Duodenal mucosa (tissue), 2 donors: ENCODE data around the gene CFAP92.

Source experiments
- H3K27ac ChIP-seq: one replicate; pipeline ENCODE4 v1.7.0; 2013; ENCODE audit warnings: low read depth, low read length
- H3K27me3 ChIP-seq, 2 donors: one replicate each; pipeline ENCODE4 v1.7.0; 2013; ENCODE audit warnings: low read length in 2 of 2, control low read depth in 1 of 2; ENCODE audit not compliant: insufficient read depth in 2 of 2, control insufficient read depth in 1 of 2
- H3K36me3 ChIP-seq, 2 donors: one replicate each; pipeline ENCODE4 v1.7.0; 2013; ENCODE audit warnings: low read length in 2 of 2, control low read depth in 1 of 2; ENCODE audit not compliant: insufficient read depth in 2 of 2, control insufficient read depth in 1 of 2
- H3K4me1 ChIP-seq, 2 donors: one replicate each; pipeline ENCODE4 v1.7.0; 2013; ENCODE audit warnings: low read length in 2 of 2, control low read depth in 1 of 2; ENCODE audit not compliant: insufficient read depth in 2 of 2, control insufficient read depth in 1 of 2
- H3K4me3 ChIP-seq, 2 donors: one replicate each; pipeline ENCODE4 v1.7.0; 2013; ENCODE audit warnings: low read length in 2 of 2, low read depth in 1 of 2
- H3K9ac ChIP-seq, 2 donors: one replicate each; pipeline ENCODE4 v1.7.0; 2013; ENCODE audit warnings: low read length in 2 of 2, low read depth in 1 of 2
- H3K9me3 ChIP-seq, 2 donors: one replicate each; pipeline ENCODE4 v1.7.0; 2013; ENCODE audit warnings: low read length in 2 of 2, control low read depth in 1 of 2; ENCODE audit not compliant: control insufficient read depth in 1 of 2

The CFAP92 gene, protein sequence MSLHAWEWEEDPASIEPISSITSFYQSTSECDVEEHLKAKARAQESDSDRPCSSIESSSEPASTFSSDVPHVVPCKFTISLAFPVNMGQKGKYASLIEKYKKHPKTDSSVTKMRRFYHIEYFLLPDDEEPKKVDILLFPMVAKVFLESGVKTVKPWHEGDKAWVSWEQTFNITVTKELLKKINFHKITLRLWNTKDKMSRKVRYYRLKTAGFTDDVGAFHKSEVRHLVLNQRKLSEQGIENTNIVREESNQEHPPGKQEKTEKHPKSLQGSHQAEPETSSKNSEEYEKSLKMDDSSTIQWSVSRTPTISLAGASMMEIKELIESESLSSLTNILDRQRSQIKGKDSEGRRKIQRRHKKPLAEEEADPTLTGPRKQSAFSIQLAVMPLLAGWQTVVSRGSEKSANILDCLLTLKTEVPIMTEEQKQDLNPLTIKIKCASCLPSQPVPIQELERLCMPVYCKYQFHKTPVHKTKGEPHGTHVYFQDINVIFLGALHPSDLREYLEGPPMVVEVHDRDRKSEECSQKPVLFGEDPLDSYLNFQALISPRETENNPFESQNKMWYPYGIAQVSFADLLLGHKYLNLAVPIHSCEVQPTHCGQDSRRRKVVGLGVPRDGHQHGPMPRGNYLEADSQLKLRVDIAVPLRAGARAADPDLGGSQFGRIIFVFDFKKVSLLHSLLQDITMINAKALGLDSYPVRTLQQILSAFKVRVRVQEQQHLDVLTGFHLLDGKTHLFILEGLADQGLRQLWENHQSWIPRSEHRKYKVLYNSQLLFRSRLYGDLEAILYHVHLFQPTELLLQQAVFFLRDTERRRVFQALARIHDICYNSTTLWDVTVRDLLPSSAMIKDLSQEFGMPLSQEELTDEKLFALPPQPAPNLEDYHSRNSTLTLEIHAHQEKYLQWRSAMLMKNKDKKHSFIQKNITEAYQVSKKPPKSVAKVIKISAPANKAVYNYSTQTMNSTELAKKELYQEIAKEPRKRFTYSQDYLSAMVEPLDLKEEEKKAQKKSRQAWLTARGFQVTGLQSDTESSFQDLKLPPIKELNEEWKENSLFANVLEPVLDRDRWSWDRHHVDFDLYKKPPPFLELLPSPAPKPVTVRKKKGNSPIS

DNA sequence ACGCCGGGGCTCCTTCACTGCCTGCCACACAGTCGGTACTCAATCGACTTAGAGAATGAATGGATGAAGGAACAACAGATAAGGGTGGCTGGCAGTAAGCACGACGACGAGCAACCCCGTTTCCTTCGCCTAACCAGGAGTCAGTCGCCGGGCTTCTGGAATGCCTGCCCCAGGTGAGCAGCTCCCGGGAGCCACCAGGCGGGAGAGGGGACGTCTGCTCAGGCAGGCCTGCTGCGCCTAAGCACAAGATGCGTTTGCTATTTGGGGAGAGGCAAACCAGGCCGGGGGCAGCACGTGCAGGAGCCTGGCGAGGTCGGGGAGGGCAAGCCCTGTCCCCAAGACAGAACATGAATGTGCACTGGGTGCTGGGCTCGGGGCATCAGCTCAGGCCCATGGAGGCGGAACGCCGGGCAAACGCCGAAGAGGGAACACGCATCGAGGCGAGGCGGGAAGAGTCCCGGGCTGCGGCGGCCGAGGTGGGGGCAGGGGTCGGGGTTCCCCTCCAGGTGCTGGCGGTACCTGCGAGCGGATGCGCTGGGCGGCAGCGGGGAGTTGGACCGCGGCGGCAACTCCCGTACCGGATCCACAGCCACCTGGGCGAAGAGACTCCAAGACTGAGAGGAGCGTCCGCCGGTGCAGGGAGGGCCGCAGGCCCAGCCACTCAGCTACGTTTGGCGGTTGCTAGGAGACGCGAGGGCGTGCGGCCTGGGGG, at the start of gene CFAP92:
CFAP92 (minus strand) TSS at position 616 of the 712 bp plus-strand sequence. CDS start 772 bp downstream, outside the sequence.
- H3K9me3 ChIP-seq = no peaks in the 10 kb centered on the region
- H3K27me3 ChIP-seq = peaks cover 15 to 19% of the 10 kb centered on the region in 2 donors
- H3K36me3 ChIP-seq = no peaks in the 10 kb centered on the region
- H3K27ac ChIP-seq = no peak within 1 kb of the TSS
- H3K9ac ChIP-seq = no peak within 1 kb of the TSS
- H3K4me1 ChIP-seq = peaks cover 15 to 18% of the 10 kb centered on the region in 2 donors
- H3K4me3 ChIP-seq = peak within 1 kb of the TSS; percentile 38 to 54

DNA sequence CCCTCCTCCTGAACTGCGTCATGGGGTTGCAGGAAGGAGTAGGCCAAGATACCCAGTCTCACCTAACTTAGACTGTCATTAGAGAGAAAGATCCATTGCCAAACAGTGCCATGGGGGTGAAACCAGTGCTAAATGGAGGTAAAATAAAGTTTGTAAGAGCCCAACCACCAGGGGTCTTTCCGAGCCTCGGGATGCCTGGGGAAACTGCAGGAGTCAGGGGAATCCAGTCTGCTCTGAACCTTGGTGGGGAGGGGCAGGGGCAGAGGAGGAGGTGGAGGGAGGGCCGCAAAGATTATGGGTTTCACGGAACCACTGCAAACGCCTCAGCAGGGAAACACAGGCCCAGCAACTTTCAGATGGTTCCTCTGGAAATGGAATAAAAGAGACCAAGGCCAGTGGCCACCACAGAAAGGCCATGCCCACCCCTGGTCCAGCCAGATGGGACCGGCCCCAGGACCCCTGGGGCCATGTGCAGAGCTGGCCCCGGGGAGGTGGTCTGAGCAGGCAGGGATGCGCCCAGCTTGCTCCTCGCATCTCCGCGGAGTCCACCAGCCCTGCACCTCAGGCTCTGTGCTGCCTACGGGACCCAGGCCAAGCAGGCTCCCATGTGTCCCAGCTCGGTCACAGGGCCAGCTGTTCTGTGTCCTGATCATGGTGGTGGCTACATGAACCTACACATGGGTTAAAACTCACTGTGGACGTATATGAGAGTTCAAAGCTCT, 46.9 kb upstream of the CFAP92 start:
- peaks cover 0 to under 1% of the 10 kb centered on the region in 2 donors for H3K4me1 ChIP-seq
- no peak overlapping the region for H3K4me3 ChIP-seq

GRCh38 chr3:129040039-129040336, 46.1 kb upstream of the CFAP92 start:
- no peak overlapping the region for H3K9ac ChIP-seq
- H3K27ac ChIP-seq = no peak overlapping the region
- no peaks in the 10 kb centered on the region for H3K9me3 ChIP-seq
- H3K4me3 ChIP-seq = no peak overlapping the region
- no peaks in the 10 kb centered on the region for H3K36me3 ChIP-seq
- no peaks in the 10 kb centered on the region for H3K4me1 ChIP-seq
- peaks cover 0 to 3% of the 10 kb centered on the region in 2 donors for H3K27me3 ChIP-seq

More for the DNA sequence above, 46.9 kb upstream of the CFAP92 start:
- no peaks in the 10 kb centered on the region for H3K9me3 ChIP-seq
- no peak overlapping the region for H3K27ac ChIP-seq
- H3K27me3 ChIP-seq = peaks cover 0 to 7% of the 10 kb centered on the region in 2 donors
- H3K36me3 ChIP-seq = no peaks in the 10 kb centered on the region
- H3K9ac ChIP-seq = no peak overlapping the region

DNA sequence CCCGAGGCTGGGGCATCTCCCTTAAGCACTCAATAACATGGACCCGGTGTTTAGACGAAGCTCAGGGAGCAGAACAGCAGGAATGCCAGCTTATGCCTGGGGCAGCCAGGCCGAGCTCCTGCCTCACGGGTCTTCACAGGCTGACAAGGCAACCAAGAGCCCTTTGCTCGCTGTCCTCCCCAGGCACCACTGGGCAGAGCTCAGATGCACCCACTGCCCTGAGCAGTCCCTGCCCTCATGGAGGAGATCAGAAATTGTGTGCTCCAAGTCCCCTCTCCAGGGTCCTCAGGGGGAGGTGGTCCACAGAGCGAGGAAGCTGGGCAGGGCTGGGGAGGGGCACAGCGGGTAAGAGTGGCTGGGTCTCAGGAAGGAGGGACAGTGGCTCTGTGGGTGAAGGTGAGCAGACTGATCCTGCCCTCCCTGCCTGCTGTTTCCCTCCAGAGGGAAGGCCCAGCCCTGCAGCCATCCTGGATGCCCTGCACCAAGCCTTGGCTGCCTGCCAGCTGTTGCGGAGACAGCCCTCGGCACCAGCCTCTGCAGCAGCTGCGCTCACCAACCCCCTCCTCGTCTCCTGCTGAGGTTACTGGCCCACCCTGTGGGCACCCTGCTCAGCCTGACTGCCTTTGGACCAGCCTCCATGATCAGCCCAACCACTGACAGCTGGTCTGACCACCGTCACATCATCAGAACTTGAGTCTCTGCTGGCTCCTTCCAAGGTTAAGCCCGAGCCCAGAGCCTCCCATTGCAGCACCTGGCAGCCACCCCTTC, 45.6 kb upstream of the CFAP92 start:
- no peaks in the 10 kb centered on the region for H3K4me1 ChIP-seq
- H3K27me3 ChIP-seq = peaks cover 0 to 3% of the 10 kb centered on the region in 2 donors
- no peak overlapping the region for H3K9ac ChIP-seq
- no peak overlapping the region for H3K4me3 ChIP-seq
- H3K36me3 ChIP-seq = no peaks in the 10 kb centered on the region
- H3K27ac ChIP-seq = no peak overlapping the region
- no peaks in the 10 kb centered on the region for H3K9me3 ChIP-seq

GRCh38 chr3:129038121-129038855, 44.4 kb upstream of the CFAP92 start:
- H3K4me1 ChIP-seq = no peaks in the 10 kb centered on the region
- H3K9ac ChIP-seq = no peak overlapping the region
- H3K9me3 ChIP-seq = no peaks in the 10 kb centered on the region
- H3K4me3 ChIP-seq = no peak overlapping the region
- peaks cover 0 to 2% of the 10 kb centered on the region in 2 donors for H3K27me3 ChIP-seq
- H3K36me3 ChIP-seq = no peaks in the 10 kb centered on the region
- H3K27ac ChIP-seq = no peak overlapping the region

DNA sequence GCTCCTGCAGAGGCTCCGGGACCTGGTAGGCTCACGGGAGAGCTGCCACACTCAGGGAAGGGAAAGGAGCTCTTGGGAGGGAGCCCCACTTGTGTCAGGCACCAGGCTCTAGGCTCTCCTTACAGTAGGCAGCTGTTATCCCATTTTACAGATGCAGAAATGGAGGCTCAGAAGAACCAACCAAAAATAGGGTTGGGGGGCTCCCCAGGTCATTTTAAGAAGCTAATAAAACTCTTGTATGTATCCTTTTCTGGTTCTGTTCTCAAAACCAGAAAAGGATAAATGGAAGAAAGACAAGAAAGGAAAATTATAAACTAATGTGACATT, 43.2 kb upstream of the CFAP92 start:
- no peaks in the 10 kb centered on the region for H3K4me1 ChIP-seq
- H3K27ac ChIP-seq = no peak overlapping the region
- no peak overlapping the region for H3K4me3 ChIP-seq
- no peaks in the 10 kb centered on the region for H3K36me3 ChIP-seq
- no peaks in the 10 kb centered on the region for H3K27me3 ChIP-seq
- H3K9me3 ChIP-seq = no peaks in the 10 kb centered on the region
- no peak overlapping the region for H3K9ac ChIP-seq

DNA sequence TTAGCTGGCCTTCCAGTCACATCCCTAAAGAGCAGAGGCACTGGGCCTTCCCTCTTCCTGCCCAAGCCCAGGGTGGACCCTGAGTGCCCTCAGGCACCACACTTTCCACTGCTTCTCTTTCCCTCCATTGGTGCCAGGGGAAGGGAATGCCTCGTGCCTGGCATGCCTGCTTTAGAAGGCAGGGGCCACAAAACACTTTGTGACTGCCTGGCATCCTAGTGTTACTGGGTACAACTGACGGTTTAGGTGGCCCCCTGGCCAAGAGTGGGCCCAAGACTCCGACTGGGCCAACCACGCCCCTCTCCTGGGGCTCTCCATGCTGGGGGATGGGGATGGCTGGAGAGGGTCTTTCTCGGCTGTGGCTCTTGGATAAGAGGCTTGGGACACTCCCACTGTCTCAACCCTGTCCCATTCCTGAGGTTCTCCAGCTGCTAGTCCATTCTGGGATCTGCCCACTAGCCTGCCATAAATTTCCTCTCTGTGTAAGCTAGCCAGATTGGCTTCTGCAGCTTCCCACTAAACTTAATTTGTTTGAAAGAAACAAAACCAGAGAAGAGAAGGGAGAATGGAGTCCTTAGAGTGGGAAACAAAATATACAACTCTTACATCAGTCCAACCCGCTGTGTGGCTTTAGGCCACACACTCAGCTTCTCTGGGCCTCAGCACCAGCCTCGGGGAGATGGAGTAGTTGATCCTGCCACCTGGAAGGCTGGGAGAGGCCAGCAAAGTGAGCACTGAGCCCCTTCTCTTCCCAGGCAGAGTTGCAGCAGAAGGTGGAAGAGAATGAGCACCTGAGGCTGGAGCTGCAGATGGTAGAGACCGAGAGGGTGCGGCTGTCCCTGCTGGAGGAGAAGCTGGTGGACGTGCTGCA, 42.6 kb upstream of the CFAP92 start:
- no peaks in the 10 kb centered on the region for H3K4me1 ChIP-seq
- no peaks in the 10 kb centered on the region for H3K27me3 ChIP-seq
- no peak overlapping the region for H3K9ac ChIP-seq
- no peaks in the 10 kb centered on the region for H3K9me3 ChIP-seq
- no peaks in the 10 kb centered on the region for H3K36me3 ChIP-seq
- no peak overlapping the region for H3K4me3 ChIP-seq
- no peak overlapping the region for H3K27ac ChIP-seq
